Measurements from ENCODE around the gene TMUB1. TPM values are rescaled to one million over a fixed set of nuclear protein-coding genes. Genes with fewer than 3 reads are reported as not detected.
A peak's percentile ranks its signal among the peaks of the same experiment; 100 is the strongest.

Gene TMUB1
- total RNA-seq, 4 donors from 2014 or later: 33.7 to 78.7 (median 44.2) TPM

DNA sequence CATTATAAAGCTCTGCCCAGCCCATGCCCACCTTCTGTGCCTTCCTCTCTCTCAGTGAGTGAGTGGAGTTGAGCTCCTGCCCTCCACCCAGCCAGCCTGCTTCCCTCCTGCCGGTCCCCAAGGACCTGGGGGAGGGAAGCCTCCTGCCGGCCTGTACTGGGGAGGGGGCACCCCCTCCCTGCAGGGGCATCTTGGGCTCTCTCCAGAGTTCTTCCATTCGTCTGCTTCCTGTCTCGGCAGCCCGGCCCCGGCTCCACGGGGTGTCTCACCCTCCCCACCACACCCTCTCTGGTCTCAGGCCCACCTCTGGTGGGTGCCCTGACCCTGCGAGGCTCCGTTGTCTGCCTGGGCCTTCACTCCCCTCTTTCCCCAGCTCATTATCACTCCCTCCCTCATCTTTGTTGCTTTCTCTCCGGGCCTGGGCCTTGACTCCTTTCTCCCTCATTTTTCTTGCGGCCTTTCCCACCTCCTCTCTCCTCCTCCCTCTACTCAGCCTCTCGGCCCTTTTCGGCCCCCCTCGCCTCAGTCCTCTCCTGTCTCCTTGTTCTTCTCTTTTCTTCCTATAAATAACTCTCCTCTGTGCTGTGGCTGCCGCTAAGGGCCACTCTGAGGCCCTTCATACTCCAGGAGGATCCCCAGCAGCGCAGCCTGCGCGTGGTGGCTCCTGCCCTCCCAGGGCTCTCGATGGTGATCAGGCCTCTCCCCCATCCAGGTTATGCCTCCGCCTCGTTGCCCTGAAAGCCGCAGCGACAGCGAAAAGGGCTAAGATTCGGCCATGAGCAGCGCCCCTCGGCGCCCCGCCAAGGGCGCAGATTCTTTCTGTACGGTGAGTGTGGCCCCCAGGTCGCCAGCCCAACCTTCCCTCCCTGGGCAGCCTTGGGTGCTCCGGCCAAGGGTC, 21.8 kb downstream of the TMUB1 start:
- Histone ChIP-seq H3K4me1 (peaks cover 35 to 46% of the 10 kb centered on the region in 2 donors), H3K4me3 (replicated peaks in 1 of 3) (no peak overlapping the region), H3K27ac (peak overlapping the region; percentile 35 to 98 (median 58)), H3K27me3 (no peaks in the 10 kb centered on the region), H3K36me3 (peaks cover 15 to 21% of the 10 kb centered on the region in 2 donors), H3K9me3 (no peaks in the 10 kb centered on the region)
- 31 to 43% methylated on average over 32 to 33 of the region's 33 CpGs for WGBS, 2 donors
- DNase-seq: peak; percentile 75 to 90
- intact Hi-C loops (cut with DNase I): no loop called here
- TF ChIP-seq POLR2A (IDR thresholded peaks at IDR 0.05) (no peak), CTCF (IDR thresholded peaks at IDR 0.05) (no peak)

DNA sequence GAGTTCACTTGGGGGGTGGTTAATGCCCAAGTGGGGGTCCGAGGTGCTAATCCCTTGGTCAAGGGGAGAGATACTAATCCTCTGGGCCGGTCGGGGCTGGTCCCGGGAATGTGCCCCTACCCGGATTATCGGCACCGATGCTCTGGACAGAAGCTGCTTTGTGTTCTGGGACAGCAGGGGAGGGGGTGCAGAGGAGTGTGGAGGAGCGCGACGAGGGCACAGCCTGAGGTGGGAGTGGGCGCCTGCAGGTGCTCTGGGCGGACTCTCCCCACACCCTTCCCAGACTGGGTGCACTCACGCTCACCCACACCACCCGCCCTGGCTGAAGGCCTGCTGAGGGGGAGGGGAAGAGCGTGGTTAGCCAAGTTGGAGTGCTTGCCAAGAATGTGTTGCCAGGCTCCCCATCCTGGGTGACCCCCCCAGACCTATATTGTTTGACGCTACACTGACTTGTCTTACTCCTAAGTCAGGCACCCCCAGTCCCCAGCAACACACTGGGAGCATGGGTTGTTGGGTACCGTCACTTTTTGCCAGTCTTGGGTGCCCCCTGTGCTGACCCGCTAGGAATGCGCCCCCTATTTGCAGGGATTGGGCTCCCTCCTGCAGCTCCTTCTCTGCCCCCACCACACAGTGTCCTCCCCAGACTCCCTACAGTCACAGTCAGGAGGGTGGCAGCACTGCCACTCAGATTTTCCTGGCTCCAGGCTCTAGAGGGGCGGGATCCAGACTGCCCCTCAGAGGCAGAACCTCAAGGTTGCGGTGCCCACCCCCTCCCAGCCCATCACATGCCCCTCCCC, 22.7 kb downstream of the TMUB1 start:
- Histone ChIP-seq H3K27ac (peak overlapping the region; percentile 58 to 98 (median 88)), H3K4me1 (peaks cover 35 to 46% of the 10 kb centered on the region in 2 donors), H3K27me3 (no peaks in the 10 kb centered on the region), H3K4me3 (replicated peaks in 1 of 3) (peak overlapping the region; percentile 58 to 89 (median 78)), H3K36me3 (peaks cover 14% of the 10 kb centered on the region in 2 donors), H3K9me3 (no peaks in the 10 kb centered on the region)
- DNase-seq: peak; percentile 69 to 75
- TF ChIP-seq POLR2A (IDR thresholded peaks at IDR 0.05) (no peak), CTCF (IDR thresholded peaks at IDR 0.05) (no peak)
- intact Hi-C loops (cut with DNase I): no loop called here
- WGBS, 2 donors: 12 to 13% methylated on average over 10 to 20 of the region's 21 CpGs

DNA sequence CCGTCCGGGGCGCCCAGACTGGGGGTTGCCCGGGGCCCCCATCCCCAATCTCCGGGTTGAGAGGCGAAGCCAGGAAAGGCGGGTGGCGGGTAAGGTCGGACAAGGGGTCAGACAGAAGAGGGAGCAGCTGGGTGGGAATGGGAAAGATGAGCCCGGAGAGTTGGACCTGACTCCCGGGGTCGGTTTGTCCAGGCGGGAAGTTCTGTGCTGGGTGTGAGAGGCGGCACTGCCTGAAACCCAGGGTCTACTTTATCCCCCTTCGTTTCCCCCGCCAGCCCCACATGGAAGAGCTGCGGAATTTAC, 23.2 kb downstream of the TMUB1 start:
- Histone ChIP-seq H3K27me3 (no peaks in the 10 kb centered on the region), H3K4me1 (peaks cover 35 to 46% of the 10 kb centered on the region in 2 donors), H3K9me3 (no peaks in the 10 kb centered on the region), H3K27ac (peak overlapping the region; percentile 88 to 98 (median 92)), H3K36me3 (peaks cover 8 to 9% of the 10 kb centered on the region in 2 donors), H3K4me3 (replicated peaks in 1 of 3) (peak overlapping the region; percentile 58 to 89 (median 78))
- intact Hi-C loops (cut with DNase I): no loop called here
- TF ChIP-seq CTCF (IDR thresholded peaks at IDR 0.05): no peak
- no peak for TF ChIP-seq POLR2A (IDR thresholded peaks at IDR 0.05)
- no peak for DNase-seq
- 2 to 3% methylated on average over 12 to 14 of the region's 17 CpGs for WGBS, 2 donors

GRCh38 chr7:151059367-151060112, 23.8 kb downstream of the TMUB1 start, which contains the start of gene SLC4A2:
TSS of gene SLC4A2 (plus strand) at chr7:151059589. CDS start at chr7:151061988, 2,399 bp downstream.
- H3K4me1 ChIP-seq: peaks cover 35 to 46% of the 10 kb centered on the region in 2 donors
- WGBS, 2 donors: 2% methylated on average over 28 to 32 of the region's 75 CpGs

More at GRCh38 chr7:151059367-151060112, 23.8 kb downstream of the TMUB1 start, which contains the start of gene SLC4A2:
- intact Hi-C loops (cut with DNase I): no loop called here
- Histone ChIP-seq H3K27ac (peak within 1 kb of the TSS; percentile 88 to 98 (median 92)), H3K4me3 (replicated peaks in 1 of 3) (peak within 1 kb of the TSS; percentile 58 to 89 (median 78)), H3K27me3 (no peaks in the 10 kb centered on the region), H3K36me3 (peaks cover 3% of the 10 kb centered on the region in 2 donors), H3K9me3 (no peaks in the 10 kb centered on the region)
- peak; percentile 70 to 78 for DNase-seq
- peak in 1 of 2 donors; percentile 57 for TF ChIP-seq POLR2A (IDR thresholded peaks at IDR 0.05)
- TF ChIP-seq CTCF (IDR thresholded peaks at IDR 0.05): peak in 2 of 6 experiments; percentile 10 to 51

All from thyroid gland (tissue), 4 donors.